Ascending aorta (tissue), 2 donors: ENCODE results near the gene KRTAP4-12. TPM values are rescaled to one million over a fixed set of nuclear protein-coding genes. Genes with fewer than 3 reads are reported as not detected.
"Not testable (repeated sequence)": the region's sequence is repeated elsewhere in the genome, so short reads cannot be mapped to it uniquely, and the experiment has no call there.

Experiments used
- DNase-seq, 2 donors: peaks; one replicate each; pipeline ENCODE4 v3.0.0-alpha.2; 2019; ENCODE audit warnings: low spot score in 2 of 2
- H3K27ac ChIP-seq, 2 donors: fragments of 200-600 bp; sonication (generic); one replicate each; pipeline ENCODE4 v1.5.1; 2016 to 2017; ENCODE audit warnings: mild to moderate bottlenecking in 1 of 2
- H3K27me3 ChIP-seq: fragments of 200-600 bp; sonication (generic); one replicate; pipeline ENCODE4 v1.5.1; 2017
- H3K36me3 ChIP-seq, 2 donors: fragments of 200-600 bp; sonication (generic); one replicate each; pipeline ENCODE4 v1.5.1; 2016
- H3K4me1 ChIP-seq, 2 donors: fragments of 200-600 bp; sonication (generic); one replicate each; pipeline ENCODE4 v1.5.1; 2016 to 2017; ENCODE audit warnings: mild to moderate bottlenecking in 1 of 2
- H3K4me3 ChIP-seq, 2 donors: fragments of 200-600 bp; sonication (generic); one replicate each; pipeline ENCODE4 v1.5.1; 2016 to 2017; ENCODE audit warnings: mild to moderate bottlenecking in 1 of 2
- H3K9me3 ChIP-seq, 2 donors: fragments of 200-600 bp; sonication (generic); one replicate each; pipeline ENCODE4 v1.5.1; 2016
- CTCF ChIP-seq, 3 experiments: fragments of 200-600 bp in 2 of 3; fragments of 450-650 bp in 1 of 3; sonication (generic) in 2 of 3; IDR thresholded peaks; one replicate each; pipeline ENCODE4 v1.5.1; 2016 to 2019; ENCODE audit warnings: antibody characterized with exemption in 3 of 3, mild to moderate bottlenecking in 1 of 3, moderate library complexity in 1 of 3
- intact Hi-C: fragments of 100-400 bp; cut with DNase I; formaldehyde crosslinking; loops from one replicate; pipeline ENCODE4 v1.15.1; 2023
- total RNA-seq: library from RNA; depleted of rRNA; stranded (reverse); fragments of >200 nt; gene quantifications from one replicate; pipeline ENCODE4 v1.1.0, GENCODE V29; 2016

Gene KRTAP4-12
- total RNA-seq, 1 donor from 2014 or later, result not detected

DNA sequence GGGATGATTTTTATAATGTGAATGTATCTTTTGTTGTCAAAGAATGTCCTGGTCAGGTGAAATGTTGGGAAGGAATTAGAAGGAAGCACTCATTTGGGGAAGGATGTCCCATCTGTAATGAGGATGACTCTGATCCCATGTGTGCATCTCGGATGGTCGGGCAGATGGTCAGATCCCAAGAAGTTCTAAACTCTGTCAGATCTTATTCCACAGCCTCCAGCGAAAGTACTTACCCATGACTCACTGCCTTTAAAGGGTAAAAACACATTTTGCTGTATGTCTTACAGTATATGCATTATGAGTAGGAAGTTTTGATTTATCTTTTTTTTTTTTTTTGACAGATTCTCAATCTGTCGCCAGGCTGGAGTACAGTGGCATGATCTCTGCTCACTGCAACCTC lies 5.3 kb downstream of the KRTAP4-12 start:
- Histone ChIP-seq H3K9me3 (no peaks in the 10 kb centered on the region), H3K36me3 (no peaks in the 10 kb centered on the region), H3K27me3 (no peaks in the 10 kb centered on the region), H3K4me1 (no peaks in the 10 kb centered on the region), H3K4me3 (no peak overlapping the region), H3K27ac (no peak overlapping the region)
- TF ChIP-seq CTCF (IDR thresholded peaks at IDR 0.05), result no peak
- intact Hi-C loops, result no loop called here
- no peak for DNase-seq

GRCh38 chr17:41117846-41118386 lies 6.1 kb downstream of the KRTAP4-12 start, which contains the start of gene KRTAP4-11:
Gene KRTAP4-11, minus strand, starts transcription at chr17:41118373. Its CDS starts 58 bp downstream, at chr17:41118315.
- H3K27ac ChIP-seq, DNase-seq, H3K36me3 ChIP-seq, H3K27me3 ChIP-seq, H3K9me3 ChIP-seq, intact Hi-C loops, H3K4me1 ChIP-seq, H3K4me3 ChIP-seq: not testable (repeated sequence)

GRCh38 chr17:41116297-41116696 lies 7.7 kb downstream of the KRTAP4-12 start:
- intact Hi-C loops, result no loop called here
- no peak for TF ChIP-seq CTCF (IDR thresholded peaks at IDR 0.05)

GRCh38 chr17:41111151-41111885 lies 12.7 kb downstream of the KRTAP4-12 start:
- intact Hi-C loops, result no loop called here
- Histone ChIP-seq H3K9me3 (no peaks in the 10 kb centered on the region), H3K4me1 (no peaks in the 10 kb centered on the region), H3K27me3 (no peaks in the 10 kb centered on the region), H3K4me3 (no peak overlapping the region), H3K27ac (no peak overlapping the region), H3K36me3 (no peaks in the 10 kb centered on the region)
- no peak for DNase-seq
- TF ChIP-seq CTCF (IDR thresholded peaks at IDR 0.05), result no peak

More at GRCh38 chr17:41116297-41116696, 7.7 kb downstream of the KRTAP4-12 start:
- Histone ChIP-seq H3K27me3 (no peaks in the 10 kb centered on the region), H3K9me3 (no peaks in the 10 kb centered on the region), H3K27ac (no peak overlapping the region), H3K36me3 (no peaks in the 10 kb centered on the region), H3K4me1 (no peaks in the 10 kb centered on the region), H3K4me3 (no peak overlapping the region)
- no peak for DNase-seq

DNA sequence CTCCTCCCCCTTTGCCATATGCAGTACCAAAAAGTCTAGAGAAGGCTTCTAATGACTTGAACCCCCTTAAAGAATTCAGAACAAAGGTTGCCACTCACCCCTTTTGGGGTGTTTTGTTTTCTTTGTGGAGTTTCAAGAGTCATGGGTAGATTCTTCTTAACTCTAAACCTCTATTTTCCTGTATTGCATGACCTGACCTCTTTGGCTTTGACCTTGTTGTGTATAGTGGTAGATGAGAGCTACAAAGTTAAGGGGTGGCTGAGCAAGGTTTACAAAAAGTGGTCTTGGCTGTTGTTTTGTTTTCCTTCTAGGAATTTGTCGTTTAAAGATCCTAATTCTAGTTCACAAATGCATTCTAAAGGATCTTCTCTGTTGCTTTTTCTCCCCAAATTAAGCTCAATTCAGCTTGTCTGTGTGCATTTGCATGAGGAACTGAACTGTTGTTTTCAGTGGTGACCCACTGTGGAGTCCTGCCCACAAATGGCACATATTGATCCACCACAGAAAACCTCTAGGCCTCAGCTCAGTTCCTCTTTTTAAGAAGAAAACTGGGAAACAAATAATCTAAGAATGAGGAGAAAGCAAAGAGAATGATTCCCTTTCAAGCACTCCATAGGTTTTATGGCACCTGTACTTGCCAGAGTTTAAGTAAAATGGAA lies 15.1 kb downstream of the KRTAP4-12 start:
- DNase-seq, intact Hi-C loops, H3K27me3 ChIP-seq, H3K4me1 ChIP-seq, H3K9me3 ChIP-seq, H3K36me3 ChIP-seq, H3K4me3 ChIP-seq, H3K27ac ChIP-seq: not testable (repeated sequence)

DNA sequence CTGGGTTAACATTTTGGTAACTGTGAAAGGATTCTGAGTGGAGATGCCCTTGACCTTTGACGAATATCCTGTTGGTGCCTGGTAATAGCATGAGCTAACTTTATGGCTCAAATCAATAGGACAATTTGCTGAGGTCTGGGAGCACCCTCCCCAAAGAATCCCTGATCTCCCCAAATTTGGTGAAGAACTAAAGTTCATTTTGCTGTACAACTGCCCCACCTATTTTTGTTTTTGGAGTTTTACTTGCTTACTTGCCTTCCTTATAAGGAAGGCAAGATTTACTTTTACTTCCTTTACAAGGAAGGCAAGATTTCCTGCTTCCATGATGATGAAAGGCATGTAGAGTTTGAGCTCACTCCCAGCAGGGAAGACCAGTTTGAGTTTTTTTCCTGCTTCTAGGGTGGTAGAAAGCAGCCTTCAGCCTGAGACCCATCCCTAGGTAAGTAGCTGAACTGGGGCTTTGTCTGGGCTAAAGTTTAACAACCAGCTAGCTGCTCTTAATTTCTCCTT lies 16.0 kb downstream of the KRTAP4-12 start:
- Histone ChIP-seq H3K9me3 (no peaks in the 10 kb centered on the region), H3K27ac (no peak overlapping the region), H3K4me1 (no peaks in the 10 kb centered on the region), H3K4me3 (no peak overlapping the region), H3K27me3 (no peaks in the 10 kb centered on the region), H3K36me3 (no peaks in the 10 kb centered on the region)
- DNase-seq, result no peak
- intact Hi-C loops, result no loop called here
- TF ChIP-seq CTCF (IDR thresholded peaks at IDR 0.05), result no peak

DNA sequence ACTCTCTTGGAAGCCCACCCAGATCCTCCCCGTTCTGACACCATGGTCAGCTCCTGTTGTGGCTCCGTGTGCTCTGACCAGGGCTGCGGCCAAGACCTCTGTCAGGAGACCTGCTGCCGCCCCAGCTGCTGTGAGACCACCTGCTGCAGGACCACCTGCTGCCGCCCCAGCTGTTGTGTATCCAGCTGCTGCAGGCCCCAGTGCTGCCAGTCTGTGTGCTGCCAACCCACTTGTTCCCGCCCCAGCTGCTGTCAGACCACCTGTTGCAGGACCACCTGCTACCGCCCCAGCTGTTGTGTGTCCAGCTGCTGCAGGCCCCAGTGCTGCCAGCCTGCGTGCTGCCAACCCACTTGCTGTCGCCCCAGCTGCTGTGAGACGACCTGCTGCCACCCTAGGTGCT lies 18.6 kb downstream of the KRTAP4-12 start, which contains the start of gene KRTAP4-9:
TSS of gene KRTAP4-9 (plus strand) at position 43 of the 400 bp plus-strand sequence. CDS start at position 43, 0 bp downstream.
- H3K4me3 ChIP-seq, DNase-seq, H3K36me3 ChIP-seq, H3K9me3 ChIP-seq, intact Hi-C loops, H3K27me3 ChIP-seq, H3K4me1 ChIP-seq, H3K27ac ChIP-seq: not testable (repeated sequence)

GRCh38 chr17:41104386-41105038 lies 19.5 kb downstream of the KRTAP4-12 start:
- H3K4me1 ChIP-seq, intact Hi-C loops, H3K4me3 ChIP-seq, H3K36me3 ChIP-seq, H3K27me3 ChIP-seq, H3K9me3 ChIP-seq, DNase-seq, H3K27ac ChIP-seq: not testable (repeated sequence)
